NCI-H1694 treated with DMSO at 0.1 percent for 48 hours (cell line): ENCODE measurements around the gene PNLIPRP3.

Experiments
- DNase-seq: peaks from one replicate; lab custom pipeline; 2025; lab: John Stamatoyannopoulos, UW

The PNLIPRP3 gene

GRCh38 chr10:116450861-116451260, 23.2 kb downstream of the PNLIPRP3 start:
- no peak for DNase-seq

- no peak for DNase-seq
Measured at GRCh38 chr10:116451711-116452337, 24.2 kb downstream of the PNLIPRP3 start.

GRCh38 chr10:116452338-116452720, 24.7 kb downstream of the PNLIPRP3 start:
- no peak for DNase-seq

GRCh38 chr10:116457488-116457887, 29.8 kb downstream of the PNLIPRP3 start:
- DNase-seq: no peak

- no peak for DNase-seq
Measured at GRCh38 chr10:116460219-116460618, 32.6 kb downstream of the PNLIPRP3 start.

GRCh38 chr10:116461680-116462079, 34.0 kb downstream of the PNLIPRP3 start:
- no peak for DNase-seq

GRCh38 chr10:116464257-116464656, 36.6 kb downstream of the PNLIPRP3 start:
- no peak for DNase-seq

- DNase-seq: no peak
Measured at GRCh38 chr10:116465546-116465945, 37.9 kb downstream of the PNLIPRP3 start.

GRCh38 chr10:116466715-116467422, 39.2 kb downstream of the PNLIPRP3 start:
- no peak for DNase-seq

- no peak for DNase-seq
Measured at GRCh38 chr10:116469437-116469836, 41.8 kb downstream of the PNLIPRP3 start.

GRCh38 chr10:116470071-116470470, 42.4 kb downstream of the PNLIPRP3 start:
- no peak for DNase-seq

- DNase-seq: peak; percentile 0
Measured at GRCh38 chr10:116470768-116471415, 43.2 kb downstream of the PNLIPRP3 start.

- DNase-seq: no peak
Measured at GRCh38 chr10:116472891-116473290, 45.2 kb downstream of the PNLIPRP3 start.

GRCh38 chr10:116475866-116476265, 48.2 kb downstream of the PNLIPRP3 start:
- no peak for DNase-seq

- DNase-seq: no peak
Measured at GRCh38 chr10:116476461-116476860, 48.8 kb downstream of the PNLIPRP3 start.

- DNase-seq: no peak
Measured at GRCh38 chr10:116477986-116478664, 50.5 kb downstream of the PNLIPRP3 start.

GRCh38 chr10:116486770-116487448, 59.3 kb downstream of the PNLIPRP3 start:
- DNase-seq: no peak

GRCh38 chr10:116487522-116488430, 60.1 kb downstream of the PNLIPRP3 start:
- DNase-seq: no peak

GRCh38 chr10:116489460-116489859, 61.8 kb downstream of the PNLIPRP3 start:
- DNase-seq: no peak

- DNase-seq: peak; percentile 0
Measured at GRCh38 chr10:116490028-116490662, 62.5 kb downstream of the PNLIPRP3 start.

GRCh38 chr10:116504786-116505185, 77.1 kb downstream of the PNLIPRP3 start:
- DNase-seq: no peak
